Heart right ventricle (tissue), 16 donors: Measurements from ENCODE around the gene STAM. TPM values are rescaled to one million over a fixed set of nuclear protein-coding genes. Genes with fewer than 3 reads are reported as not detected.

Experiments
- ATAC-seq, 8 donors: fragments of 200-7000 bp; cut with Tn5 transposase; one replicate each; pipeline ENCODE4 v1.9.1; 2020; ENCODE audit warnings: mild to moderate bottlenecking in 8 of 8, moderate library complexity in 8 of 8, moderate number of reproducible peaks in 1 of 8
- DNase-seq, 2 donors: peaks; one replicate each; pipeline ENCODE4 v3.0.0-alpha.2; 2020
- H3K27ac ChIP-seq, 10 donors: fragments of 200-600 bp; sonication (generic) in 2 of 10; one replicate each; pipeline versions ENCODE4 v1.5.0 to v1.8.0; 2020 to 2022; ENCODE audit warnings: mild to moderate bottlenecking in 3 of 10
- H3K27me3 ChIP-seq, 7 donors: fragments of 200-600 bp; one replicate each; pipeline ENCODE4 v1.8.0; 2021 to 2022; ENCODE audit warnings: mild to moderate bottlenecking in 2 of 7
- H3K36me3 ChIP-seq, 9 donors: fragments of 200-600 bp; sonication (generic) in 1 of 9; one replicate each; pipeline versions ENCODE4 v1.5.0 to v1.8.0; 2020 to 2022; ENCODE audit warnings: mild to moderate bottlenecking in 2 of 9
- H3K4me1 ChIP-seq, 9 donors: fragments of 200-600 bp; sonication (generic) in 1 of 9; one replicate each; pipeline versions ENCODE4 v1.5.0 to v1.8.0; 2020 to 2022; ENCODE audit warnings: mild to moderate bottlenecking in 4 of 9
- H3K4me3 ChIP-seq, 10 donors: fragments of 200-600 bp; sonication (generic) in 2 of 10; one replicate each; pipeline versions ENCODE4 v1.5.0 to v1.8.0; 2020 to 2022; ENCODE audit warnings: mild to moderate bottlenecking in 7 of 10, moderate library complexity in 2 of 10
- H3K9me3 ChIP-seq, 11 donors: fragments of 200-600 bp in 10 of 11; sonication (generic) in 2 of 11; one replicate each; pipeline versions ENCODE4 v1.5.0 to v1.8.0; 2013 to 2022; ENCODE audit warnings: mild to moderate bottlenecking in 2 of 11, control low read depth in 1 of 11, moderate library complexity in 1 of 11
- CTCF ChIP-seq, 9 donors: fragments of 200-600 bp; sonication (generic) in 2 of 9; IDR thresholded peaks; one replicate each; pipeline versions ENCODE4 v1.5.0 to v1.8.0; 2021 to 2022; ENCODE audit warnings: antibody characterized with exemption in 9 of 9, mild to moderate bottlenecking in 5 of 9, moderate library complexity in 1 of 9
- WGBS, 2 donors: extraction: QIAGEN DNeasy Blood & Tissue Kit; methylation state at CpG; one replicate each; pipeline ENCODE4 v1.1.7; 2013; ENCODE audit warnings: inconsistent platforms in 1 of 2; 5-methylcytosine and 5-hydroxymethylcytosine counted together
- intact Hi-C, 10 donors: fragments of 100-400 bp; cut with DNase I; formaldehyde crosslinking; loops; one replicate each; pipeline versions ENCODE4 v1.11.1 to v1.14.2; 2022
- polyA plus RNA-seq, 2 donors: library from polyadenylated mRNA; stranded (reverse); fragments of 200-250 nt; gene quantifications; one replicate each; pipeline ENCODE4 v1.2.3, GENCODE V29; 2013
- total RNA-seq, 10 donors: library from RNA; stranded (reverse); fragmentation: NEBNext Ultra II Directional in 3 of 10; extraction: Animal tissue kit (Norgen Biotek cat#: 25700) in 3 of 10; gene quantifications; one replicate each; pipeline versions ENCODE4 v1.2.1 to v1.2.4, GENCODE V29; 2021 to 2023
- donor health status: Arrhythmogenic right ventricular cardiomyopathy.
- donor health status: ischemic (EF 13 %, LVEDD 7.1; RV severe dilation, severe dysfunction).
- donor health status: healthy with polysubstance abuse.
- donor health status: DM: no; HTN: yes; CAD: no.
- donor health status: DM: no; HTN: no; CAD: no.
- donor health status: ischemic (EF 25% LVEDD 6.9; RV normal size, moderate dysfunction).
- donor health status: ischemic (EF 25% LVEDD 5.7; RV mildly dilated, moderate dysfunction).
- donor health status: healthy.
- donor health status: DM: yes; HTN: yes; CAD: no.
- donor health status: Ischemic cardiomyopathy.
- donor health status: ischemic (EF 35%, LVEDD 5.7; RV mildly dilated, moderate dysfunction).
- donor health status: nonischemic (EF 11% LVEDD 7.7; RV severe dilation, severe dysfunction).
- donor health status: DM: yes; HTN: yes; CAD: no.
- donor health status: PGD.
- donor health status: ischemic (EF 29% LVEDD 5.4; RV normal size, mild dysfunction).
- donor health status: nonischemic (EF 23%, LVEDD 6.1; RV moderate dilation, normal function).

The STAM gene
- total and polyA plus RNA-seq, 12 donors, result 9.9 to 43.5 (median 29.3) TPM

- no peak for ATAC-seq
- no peaks in the 10 kb centered on the region for H3K36me3 ChIP-seq
- H3K4me1 ChIP-seq, result peaks cover 0 to 56% (median 29%) of the 10 kb centered on the region in 9 donors
- H3K4me3 ChIP-seq, result no peak overlapping the region
- H3K27me3 ChIP-seq, result no peaks in the 10 kb centered on the region
- DNase-seq, result no peak
- no peak overlapping the region for H3K27ac ChIP-seq
- intact Hi-C loops, result no loop called here
- no peak for TF ChIP-seq CTCF (IDR thresholded peaks at IDR 0.05)
- 90 to 100% methylated on average over 1 of the region's 1 CpG for WGBS, 2 donors
- H3K9me3 ChIP-seq, result peaks cover 0 to 15% (median 0%) of the 10 kb centered on the region in 11 donors
These were observed 33.0 kb downstream of the STAM start for GRCh38 chr10:17676919-17677318.

- Histone ChIP-seq H3K36me3 (peaks cover 0 to 11% (median 0%) of the 10 kb centered on the region in 9 donors), H3K9me3 (peaks cover 0 to 15% (median 0%) of the 10 kb centered on the region in 11 donors), H3K27ac (peak overlapping the region in 2 of 10 donors; percentile 36 to 60), H3K4me3 (no peak overlapping the region), H3K4me1 (peaks cover 0 to 30% (median 19%) of the 10 kb centered on the region in 9 donors), H3K27me3 (no peaks in the 10 kb centered on the region)
- TF ChIP-seq CTCF (IDR thresholded peaks at IDR 0.05), result no peak
- ATAC-seq (no peak), DNase-seq (no peak)
- 30% methylated on average over 2 of the region's 2 CpGs for WGBS, 2 donors
- intact Hi-C loops, result no loop called here
These were observed 38.4 kb downstream of the STAM start for GRCh38 chr10:17682236-17682946.

- H3K27me3 ChIP-seq, result no peaks in the 10 kb centered on the region
- no peak overlapping the region for H3K4me3 ChIP-seq
- peaks cover 0 to 15% (median 0%) of the 10 kb centered on the region in 11 donors for H3K9me3 ChIP-seq
- ATAC-seq (no peak), DNase-seq (no peak)
- no peak overlapping the region for H3K27ac ChIP-seq
- H3K4me1 ChIP-seq, result peaks cover 0 to 28% (median 17%) of the 10 kb centered on the region in 9 donors
- intact Hi-C loops, result no loop called here
- no peak for TF ChIP-seq CTCF (IDR thresholded peaks at IDR 0.05)
- peaks cover 0 to 19% (median 2%) of the 10 kb centered on the region in 9 donors for H3K36me3 ChIP-seq
These were observed 39.6 kb downstream of the STAM start for GRCh38 chr10:17683541-17683940.

- Histone ChIP-seq H3K9me3 (peaks cover 0 to 7% (median 0%) of the 10 kb centered on the region in 11 donors), H3K27ac (no peak overlapping the region), H3K4me3 (no peak overlapping the region), H3K4me1 (peaks cover 0 to 28% (median 17%) of the 10 kb centered on the region in 9 donors), H3K36me3 (peaks cover 0 to 27% (median 9%) of the 10 kb centered on the region in 9 donors), H3K27me3 (no peaks in the 10 kb centered on the region)
- intact Hi-C loops, result no loop called here
- TF ChIP-seq CTCF (IDR thresholded peaks at IDR 0.05), result no peak
- ATAC-seq (no peak), DNase-seq (no peak)
- WGBS, 2 donors, result 89 to 92% methylated on average over 6 of the region's 6 CpGs
These were observed 40.6 kb downstream of the STAM start for GRCh38 chr10:17684537-17684936.
